Activated CD8-positive, alpha-beta memory T cell treated with anti-CD3 and anti-CD28 coated beads for 4 hours (primary cell): ENCODE measurements around the gene ERC1.
A peak's percentile ranks its signal among the peaks of the same experiment; 100 is the strongest.
"Not testable (repeated sequence)": the region's sequence is repeated elsewhere in the genome, so short reads cannot be mapped to it uniquely, and the experiment has no call there.

Experiments
- DNase-seq, 2 donors: peaks; one replicate each; pipeline ENCODE4 v3.0.0-alpha.2; 2020; ENCODE audit warnings: low read depth in 2 of 2

The ERC1 gene

GRCh38 chr12:1073652-1074051, 82.6 kb downstream of the ERC1 start:
- no peak for DNase-seq

- no peak for DNase-seq
Measured at GRCh38 chr12:1077036-1077803, 86.2 kb downstream of the ERC1 start.

GRCh38 chr12:1078002-1078401, 87.0 kb downstream of the ERC1 start:
- DNase-seq = no peak

DNA sequence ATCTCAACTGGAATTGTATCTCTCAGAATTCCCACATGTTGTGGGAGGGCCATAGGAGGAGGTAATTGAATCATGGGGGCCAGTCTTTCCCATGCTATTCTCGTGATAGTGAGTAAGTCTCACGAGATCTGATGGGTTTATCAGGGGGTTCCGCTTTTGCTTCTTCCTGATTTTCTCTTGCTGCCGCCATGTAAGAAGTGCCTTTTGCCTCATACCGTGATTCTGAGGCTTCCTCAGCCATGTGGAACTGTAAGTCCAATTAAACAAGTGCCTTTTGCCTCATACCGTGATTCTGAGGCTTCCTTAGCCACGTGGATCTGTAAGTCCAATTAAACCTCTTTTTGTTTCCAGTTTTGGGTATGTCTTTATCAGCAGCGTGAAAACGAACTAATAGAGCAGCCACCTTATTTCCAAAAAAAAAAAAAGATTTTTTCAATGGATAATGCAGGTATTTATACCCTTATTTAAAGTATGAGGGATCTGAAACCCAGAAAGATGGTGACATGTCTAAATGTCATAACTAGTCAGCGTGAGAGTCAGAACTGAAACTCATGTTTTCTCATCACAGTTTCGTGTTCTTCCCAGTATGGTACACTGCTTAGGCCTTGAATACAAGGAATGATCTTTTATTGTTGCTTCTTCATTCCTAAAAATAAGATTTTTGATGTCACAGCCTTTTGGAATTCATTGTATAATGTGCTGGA, 89.6 kb downstream of the ERC1 start:
- DNase-seq = no peak

DNA sequence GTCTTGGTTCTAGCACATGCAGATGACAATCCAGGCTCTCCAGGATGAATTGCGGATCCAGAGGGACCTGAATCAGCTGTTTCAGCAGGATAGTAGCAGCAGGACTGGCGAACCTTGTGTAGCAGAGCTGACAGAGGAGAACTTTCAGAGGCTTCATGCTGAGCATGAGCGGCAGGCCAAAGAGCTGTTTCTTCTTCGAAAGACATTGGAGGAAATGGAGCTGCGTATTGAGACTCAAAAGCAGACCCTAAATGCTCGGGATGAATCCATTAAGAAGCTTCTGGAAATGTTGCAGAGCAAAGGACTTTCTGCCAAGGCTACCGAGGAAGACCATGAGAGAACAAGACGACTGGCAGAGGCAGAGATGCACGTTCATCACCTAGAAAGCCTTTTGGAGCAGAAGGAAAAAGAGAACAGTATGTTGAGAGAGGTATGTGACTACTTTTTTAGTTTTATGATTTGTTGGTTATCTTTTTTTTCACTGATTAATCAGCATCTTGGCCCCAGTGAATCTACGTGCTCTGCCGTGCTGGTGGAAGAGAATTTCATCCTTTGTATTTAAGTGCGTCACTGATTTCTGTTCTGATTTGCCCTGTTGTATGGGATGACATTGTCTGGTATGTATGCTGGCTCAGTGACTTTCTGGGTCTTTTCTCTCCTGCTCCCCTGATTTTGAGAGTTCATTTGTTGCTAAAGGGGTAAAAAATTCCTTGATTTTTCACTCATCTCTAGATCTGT, 92.3 kb downstream of the ERC1 start:
- DNase-seq = no peak

DNA sequence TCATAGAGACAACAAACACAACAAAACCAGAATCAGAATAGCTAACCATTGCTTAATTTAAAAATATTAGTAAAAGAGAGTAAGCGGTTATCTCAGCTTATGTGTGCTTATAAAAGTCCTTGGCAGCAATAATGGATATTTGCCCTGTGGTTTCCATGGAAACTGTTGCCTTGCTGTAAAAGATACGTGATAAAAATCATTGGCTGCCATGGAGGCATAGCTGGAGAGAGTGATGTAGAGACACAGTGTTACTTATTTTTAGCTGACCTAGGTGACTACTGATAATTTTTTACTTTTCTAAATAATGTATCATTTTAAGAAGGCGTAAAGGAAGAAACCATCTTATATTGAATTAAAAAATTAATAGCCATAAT, 92.9 kb downstream of the ERC1 start:
- no peak for DNase-seq

- no peak for DNase-seq
Measured at GRCh38 chr12:1091350-1091749, 100.3 kb downstream of the ERC1 start.

DNA sequence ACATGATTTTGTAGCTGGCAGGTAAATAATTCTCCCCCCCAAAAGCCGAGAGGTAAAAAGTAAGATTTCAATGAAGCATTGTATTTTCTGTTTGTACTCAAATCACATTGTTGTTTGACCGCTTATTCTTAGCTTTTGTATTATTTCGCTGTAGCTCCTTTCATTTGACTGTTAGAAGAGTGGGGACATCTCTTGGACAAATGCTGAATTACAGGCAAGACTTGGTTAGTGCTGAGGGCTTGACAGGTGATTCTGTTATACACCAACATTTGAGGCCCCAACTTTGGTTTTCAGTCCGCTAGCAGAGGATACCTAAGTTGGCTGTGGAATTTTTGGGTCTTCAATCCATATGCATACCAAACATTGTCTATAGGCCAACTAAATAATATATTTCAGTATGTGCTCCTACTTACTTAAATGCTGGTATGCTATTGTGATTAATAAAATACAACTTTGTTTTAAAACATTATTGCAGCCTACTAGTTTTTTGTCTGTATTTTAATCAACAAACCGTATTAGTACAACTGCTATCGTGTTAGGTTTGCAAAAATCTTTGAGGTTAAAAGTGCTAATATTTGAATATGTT, 102.2 kb downstream of the ERC1 start:
- peak in 1 of 2 donors; percentile 1 for DNase-seq

GRCh38 chr12:1094714-1095113, 103.7 kb downstream of the ERC1 start:
- DNase-seq = no peak

DNA sequence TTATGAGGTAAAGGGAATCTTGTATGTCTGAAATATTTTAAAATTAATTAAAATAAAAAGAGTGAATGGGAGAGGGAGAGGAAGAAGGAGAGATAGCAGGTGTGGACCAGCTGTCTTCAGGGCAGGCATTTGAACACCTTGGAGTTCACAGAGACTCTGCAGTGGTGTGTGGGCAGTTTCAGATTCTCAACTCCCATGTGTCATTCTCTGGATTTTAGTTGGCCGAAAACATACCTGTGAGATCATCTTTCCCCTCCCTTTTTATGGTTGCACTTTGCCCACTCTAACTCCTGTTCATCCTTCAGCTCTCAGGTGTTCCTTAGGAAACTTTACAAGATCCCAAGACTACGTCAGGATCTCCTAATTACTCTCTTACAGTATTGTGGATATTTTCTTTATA, 108.1 kb downstream of the ERC1 start:
- DNase-seq = no peak

DNA sequence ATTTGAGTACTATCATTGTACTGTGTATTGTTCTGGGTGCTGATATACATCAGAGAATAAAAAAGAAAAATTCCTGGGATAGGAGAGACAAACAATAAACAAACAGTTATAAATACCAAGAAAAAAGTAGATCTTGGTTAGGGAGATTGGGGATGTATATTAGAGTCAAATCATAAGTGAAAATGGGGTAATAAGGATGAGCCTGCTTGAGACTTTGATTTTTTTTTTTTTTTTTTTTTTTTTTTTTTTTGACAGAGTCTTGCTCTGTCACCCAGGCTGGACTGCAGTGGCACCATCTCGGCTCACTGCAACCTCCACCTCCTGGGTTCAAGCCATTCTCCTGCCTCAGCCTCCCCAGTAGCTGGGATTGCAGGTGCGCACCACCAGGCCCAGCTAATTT, 108.6 kb downstream of the ERC1 start:
- not testable (repeated sequence) for DNase-seq

GRCh38 chr12:1102115-1102514, 111.1 kb downstream of the ERC1 start:
- no peak for DNase-seq

- no peak for DNase-seq
Measured at GRCh38 chr12:1102791-1103450, 111.9 kb downstream of the ERC1 start.

- DNase-seq = no peak
Measured at GRCh38 chr12:1103632-1104031, 112.6 kb downstream of the ERC1 start.

DNA sequence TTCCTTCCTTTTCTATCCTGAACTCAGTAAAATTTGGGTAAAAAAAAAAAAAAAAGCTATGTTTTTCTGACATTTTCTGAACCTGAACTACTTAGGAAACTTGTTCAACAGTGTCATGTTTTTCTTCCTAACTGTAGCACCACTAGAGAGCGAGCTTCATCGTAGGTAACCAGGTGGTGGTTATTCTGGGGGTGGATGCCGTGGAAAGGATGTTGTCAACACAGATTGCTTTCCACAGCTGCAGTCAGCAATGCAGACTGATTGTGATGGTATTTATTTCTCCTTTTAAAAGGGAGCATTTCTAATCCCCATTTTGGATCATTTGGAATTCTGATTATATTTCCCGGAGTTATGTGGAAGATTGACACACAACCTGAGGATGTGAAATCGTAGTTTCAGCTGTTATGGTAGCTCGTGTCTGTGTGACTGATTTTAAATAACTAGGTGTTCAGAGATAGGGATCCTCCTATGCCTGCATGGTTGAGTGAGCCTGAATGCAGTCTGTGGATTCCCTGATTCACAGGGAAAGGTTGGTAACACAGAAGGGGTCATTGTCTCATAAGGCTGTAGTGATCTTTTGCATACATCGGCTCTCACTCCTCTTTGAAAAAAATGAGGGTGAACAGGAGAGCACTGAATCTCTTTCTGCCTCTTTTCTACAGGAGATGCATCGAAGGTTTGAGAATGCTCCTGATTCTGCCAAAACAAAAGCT, 113.2 kb downstream of the ERC1 start:
- DNase-seq = no peak

DNA sequence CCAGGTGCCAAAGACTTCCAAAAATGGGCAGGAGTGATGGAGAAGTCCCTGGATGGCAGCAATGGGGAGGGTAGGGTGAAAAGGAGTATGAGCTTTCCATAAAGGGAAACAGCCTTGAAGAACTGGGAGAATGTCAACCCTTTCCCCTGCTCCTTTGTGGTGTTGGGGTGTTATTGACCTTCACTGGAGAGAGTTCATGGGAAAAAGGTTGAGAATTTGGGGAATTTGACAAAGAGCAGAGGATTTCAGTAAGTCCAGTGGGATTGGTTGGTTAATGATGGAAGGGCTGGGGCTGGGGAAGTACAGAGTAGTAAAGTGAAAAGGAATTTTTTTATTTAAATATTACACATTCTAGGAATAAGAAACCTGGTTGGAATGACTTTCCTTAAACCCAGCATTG, 116.6 kb downstream of the ERC1 start:
- DNase-seq = no peak

DNA sequence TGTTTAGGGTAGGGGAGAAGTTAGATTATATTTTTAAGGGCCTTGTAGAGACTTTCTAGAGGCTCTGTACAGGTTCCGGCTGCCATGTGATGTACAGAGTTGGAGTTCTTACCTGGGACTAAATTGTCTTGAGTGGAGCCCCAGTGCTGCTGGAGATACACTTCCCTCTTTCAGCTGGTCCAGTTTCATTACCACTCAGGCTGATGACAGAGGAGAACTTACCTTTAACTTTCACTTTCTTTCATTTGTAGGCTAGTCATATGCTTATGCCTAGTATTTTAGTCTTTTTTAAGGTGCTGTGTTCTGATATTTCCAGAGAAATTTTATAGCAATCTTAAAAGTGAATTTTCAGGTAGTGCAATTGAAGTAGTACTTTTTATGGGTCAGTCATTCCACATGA, 117.3 kb downstream of the ERC1 start:
- DNase-seq = no peak

GRCh38 chr12:1115484-1116231, 124.6 kb downstream of the ERC1 start:
- DNase-seq = no peak

DNA sequence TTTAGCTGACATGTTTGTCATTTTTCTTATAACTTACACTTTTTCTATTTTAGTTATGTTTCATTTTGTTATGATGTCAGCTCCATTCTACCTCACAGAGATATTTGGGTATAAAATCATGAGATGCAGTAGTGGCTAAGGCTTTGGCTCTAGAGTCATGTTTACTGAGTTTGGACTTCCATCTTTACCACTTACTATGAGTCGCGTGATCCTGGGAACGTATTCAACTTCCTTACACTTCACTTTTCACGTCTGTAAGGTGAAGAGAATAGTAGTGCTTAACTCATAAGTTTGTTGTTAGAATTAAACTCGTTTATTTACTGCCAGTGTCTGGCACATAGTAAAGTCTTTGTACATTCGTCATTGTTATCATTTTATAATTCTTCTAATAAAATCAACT, 126.3 kb downstream of the ERC1 start:
- no peak for DNase-seq

- peak; percentile 37 to 43 for DNase-seq
Measured at GRCh38 chr12:1117970-1118563, 127.0 kb downstream of the ERC1 start.
